Mucosa of rectum (tissue), 2 donors: Measurements from ENCODE around the gene CCR5AS.
"Not testable (repeated sequence)": the region's sequence is repeated elsewhere in the genome, so short reads cannot be mapped to it uniquely, and the experiment has no call there.

ENCODE experiments used
- H3K27ac ChIP-seq, 2 donors: one replicate each; pipeline ENCODE4 v1.7.0; 2013; ENCODE audit warnings: inconsistent platforms in 2 of 2, low read depth in 2 of 2, low read length in 2 of 2
- H3K27me3 ChIP-seq, 2 donors: one replicate each; pipeline ENCODE4 v1.7.0; 2013; ENCODE audit warnings: low read length in 2 of 2; ENCODE audit not compliant: control insufficient read depth in 2 of 2, insufficient read depth in 2 of 2
- H3K36me3 ChIP-seq, 2 donors: one replicate each; pipeline ENCODE4 v1.7.0; 2013; ENCODE audit warnings: low read length in 2 of 2; ENCODE audit not compliant: control insufficient read depth in 2 of 2, insufficient read depth in 2 of 2
- H3K4me1 ChIP-seq, 2 donors: one replicate each; pipeline ENCODE4 v1.7.0; 2013; ENCODE audit warnings: low read length in 2 of 2, mild to moderate bottlenecking in 1 of 2; ENCODE audit not compliant: control insufficient read depth in 2 of 2, insufficient read depth in 2 of 2
- H3K4me3 ChIP-seq, 2 donors: one replicate each; pipeline ENCODE4 v1.7.0; 2013; ENCODE audit warnings: low read length in 2 of 2
- H3K9ac ChIP-seq, 2 donors: one replicate each; pipeline ENCODE4 v1.7.0; 2013; ENCODE audit warnings: low read length in 2 of 2, low read depth in 1 of 2, mild to moderate bottlenecking in 1 of 2
- H3K9me3 ChIP-seq, 2 donors: one replicate each; pipeline ENCODE4 v1.7.0; 2013; ENCODE audit warnings: low read length in 2 of 2; ENCODE audit not compliant: control insufficient read depth in 2 of 2
- donor health status: healthy.
- donor health status: Normal muscosa, but diverticular disease.

CCR5AS gene

DNA sequence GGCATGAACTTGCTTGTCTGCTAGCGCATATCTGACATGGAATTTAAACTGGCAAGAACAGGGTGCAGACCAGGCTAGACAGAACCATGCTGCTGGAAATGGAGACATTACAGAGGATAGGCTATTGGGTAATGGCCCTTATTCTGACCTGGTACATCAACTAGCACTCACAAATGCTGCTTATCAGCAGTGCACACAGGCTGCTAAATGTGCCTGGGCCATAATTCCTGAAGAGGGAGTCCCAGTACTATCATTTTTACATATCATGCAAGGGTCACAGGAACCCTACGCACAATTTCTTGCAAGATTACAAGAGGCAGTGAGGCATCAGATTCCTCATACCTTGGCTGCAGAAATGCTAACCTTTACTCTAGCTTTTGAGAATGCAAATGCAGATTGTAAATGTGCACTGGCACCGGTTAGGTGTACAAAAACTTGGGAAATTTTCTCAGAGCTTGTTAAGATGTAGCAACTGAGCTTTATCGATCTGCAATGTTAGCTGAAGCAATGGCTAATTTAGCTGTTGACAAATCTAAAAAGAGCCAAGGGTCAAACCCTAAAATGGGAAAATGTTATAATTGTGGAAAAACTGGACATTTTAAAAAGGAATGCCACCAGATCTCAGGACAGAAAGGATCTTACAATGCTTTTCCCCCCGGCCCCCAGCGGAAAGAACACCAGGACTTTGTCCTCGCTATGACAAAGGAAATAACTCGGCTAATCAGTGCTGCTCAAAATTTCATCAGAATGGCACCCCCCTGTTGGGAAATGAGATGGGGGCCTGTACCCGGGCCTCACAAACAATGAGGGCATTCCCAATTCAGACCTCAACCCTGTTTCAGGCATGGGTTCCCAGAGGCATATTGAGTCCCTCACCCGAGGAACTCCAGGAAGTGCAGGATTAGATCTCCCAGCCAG, 21.3 kb upstream of the CCR5AS start:
- H3K27me3 ChIP-seq = no peaks in the 10 kb centered on the region
- peak overlapping the region; percentile 73 to 89 for H3K27ac ChIP-seq
- no peak overlapping the region for H3K4me3 ChIP-seq
- H3K36me3 ChIP-seq = no peaks in the 10 kb centered on the region
- peaks cover 9 to 16% of the 10 kb centered on the region in 2 donors for H3K4me1 ChIP-seq
- H3K9ac ChIP-seq = no peak overlapping the region
- H3K9me3 ChIP-seq = no peaks in the 10 kb centered on the region

DNA sequence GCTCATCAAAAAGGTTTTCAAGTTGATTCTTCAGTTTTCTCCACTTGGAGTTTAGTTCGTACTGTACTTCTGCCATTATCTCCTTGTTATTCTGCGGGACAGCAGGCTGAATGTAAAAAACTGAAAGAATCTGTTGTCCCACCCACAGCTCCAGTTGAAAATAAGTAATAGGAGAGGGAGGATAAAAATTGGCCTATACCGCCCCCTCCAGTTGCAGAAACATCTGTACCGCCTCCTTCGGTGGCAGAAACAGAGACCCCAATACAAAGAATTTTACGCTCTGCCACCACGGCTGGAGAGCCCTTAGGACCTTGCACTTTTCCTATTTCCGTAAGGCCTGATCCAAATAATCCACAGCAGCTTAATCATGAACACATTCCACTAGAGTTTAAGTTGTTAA, 20.5 kb upstream of the CCR5AS start:
- not testable (repeated sequence) for H3K27ac ChIP-seq, H3K36me3 ChIP-seq, H3K4me3 ChIP-seq, H3K9me3 ChIP-seq, H3K9ac ChIP-seq, H3K27me3 ChIP-seq
- peaks cover 9 to 16% of the 10 kb centered on the region in 2 donors for H3K4me1 ChIP-seq

DNA sequence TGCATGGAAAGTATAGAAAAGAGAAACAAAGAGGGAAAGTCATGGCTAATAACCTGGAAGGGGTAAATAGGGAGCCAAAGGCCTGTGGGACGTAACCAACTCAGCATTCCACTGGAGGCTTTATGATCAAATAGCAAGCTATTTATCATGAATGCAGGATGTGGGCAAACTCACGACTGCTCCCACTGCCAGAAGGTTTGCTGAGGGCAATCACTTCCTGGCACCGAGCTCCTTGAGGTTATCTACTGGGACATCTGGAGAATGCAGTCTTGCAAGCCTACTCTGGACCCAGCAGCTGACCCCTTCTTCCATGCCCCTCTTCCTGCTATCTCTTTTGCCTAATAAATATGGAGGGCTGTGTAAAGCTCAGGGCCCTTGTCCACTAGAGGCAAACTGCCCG, 19.6 kb upstream of the CCR5AS start:
- H3K9ac ChIP-seq, H3K27me3 ChIP-seq, H3K9me3 ChIP-seq, H3K36me3 ChIP-seq, H3K4me3 ChIP-seq, H3K27ac ChIP-seq: not testable (repeated sequence)
- peaks cover 9 to 16% of the 10 kb centered on the region in 2 donors for H3K4me1 ChIP-seq

DNA sequence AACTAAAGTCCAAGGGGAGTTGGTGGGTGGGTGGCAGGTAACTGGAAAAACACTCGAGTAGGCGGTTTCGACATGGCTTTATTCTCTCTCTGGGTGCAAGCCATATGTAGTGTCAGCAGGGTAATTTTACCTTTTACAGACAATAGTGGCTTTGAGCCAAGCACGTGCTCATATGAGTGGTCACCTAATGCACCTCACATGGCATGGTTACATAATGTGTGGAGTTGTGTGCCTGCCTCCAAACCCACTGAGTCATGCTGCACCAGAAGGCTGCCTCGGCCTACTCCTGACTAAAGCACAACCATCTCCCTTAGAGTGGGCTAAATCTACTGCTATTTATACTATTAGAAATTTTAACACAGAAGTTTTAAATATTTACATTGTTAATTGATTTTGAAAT, 16.7 kb upstream of the CCR5AS start:
- Histone ChIP-seq H3K27ac (no peak overlapping the region), H3K4me1 (peaks cover 3 to 6% of the 10 kb centered on the region in 2 donors), H3K36me3 (no peaks in the 10 kb centered on the region), H3K9ac (no peak overlapping the region), H3K9me3 (no peaks in the 10 kb centered on the region), H3K4me3 (no peak overlapping the region), H3K27me3 (no peaks in the 10 kb centered on the region)

DNA sequence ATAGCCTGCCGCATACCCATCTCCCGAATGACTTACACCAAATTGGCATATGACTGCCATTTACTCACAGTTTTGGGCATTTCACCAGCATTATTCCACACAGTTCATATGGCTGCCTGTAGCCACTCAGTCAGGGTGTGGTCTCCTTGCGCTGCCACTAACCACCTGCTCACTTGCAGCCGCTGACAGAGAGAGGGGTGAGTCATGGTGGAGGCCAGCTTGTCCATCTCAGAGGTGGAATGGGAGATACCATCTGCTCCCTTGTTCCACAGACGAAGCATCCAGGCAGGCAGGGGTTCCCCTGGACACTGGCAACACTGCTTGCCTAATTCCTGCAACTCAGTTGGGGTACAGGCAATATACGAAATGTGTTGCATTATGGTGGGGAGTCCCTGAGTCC, 15.8 kb upstream of the CCR5AS start:
- Histone ChIP-seq H3K4me3 (no peak overlapping the region), H3K27me3 (no peaks in the 10 kb centered on the region), H3K4me1 (peaks cover 0 to 2% of the 10 kb centered on the region in 2 donors), H3K36me3 (no peaks in the 10 kb centered on the region), H3K9ac (no peak overlapping the region), H3K27ac (peak overlapping the region; percentile 48 to 62), H3K9me3 (no peaks in the 10 kb centered on the region)

DNA sequence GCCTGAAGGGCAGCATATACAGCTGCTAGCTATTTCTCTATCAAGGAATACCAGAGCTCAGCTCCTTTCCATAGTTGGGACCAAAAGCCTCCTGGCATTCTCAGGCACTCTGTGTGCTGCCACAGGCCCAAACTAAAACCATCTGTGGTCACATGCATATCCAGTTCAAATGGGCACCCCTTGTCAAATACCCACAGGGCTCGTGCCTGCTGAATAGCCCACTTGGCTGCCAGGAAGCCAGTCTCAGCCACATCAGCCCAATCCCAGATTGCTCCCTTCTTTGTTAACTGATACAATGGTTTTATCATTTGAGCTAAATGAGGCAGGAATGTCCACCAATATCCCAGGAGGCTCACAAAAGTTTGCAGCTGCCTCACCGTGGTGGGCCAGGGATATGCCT, 14.1 kb upstream of the CCR5AS start:
- Histone ChIP-seq H3K27me3 (no peaks in the 10 kb centered on the region), H3K4me1 (peaks cover 7 to 9% of the 10 kb centered on the region in 2 donors), H3K4me3 (no peak overlapping the region), H3K27ac (no peak overlapping the region), H3K9me3 (no peaks in the 10 kb centered on the region), H3K9ac (no peak overlapping the region), H3K36me3 (no peaks in the 10 kb centered on the region)

DNA sequence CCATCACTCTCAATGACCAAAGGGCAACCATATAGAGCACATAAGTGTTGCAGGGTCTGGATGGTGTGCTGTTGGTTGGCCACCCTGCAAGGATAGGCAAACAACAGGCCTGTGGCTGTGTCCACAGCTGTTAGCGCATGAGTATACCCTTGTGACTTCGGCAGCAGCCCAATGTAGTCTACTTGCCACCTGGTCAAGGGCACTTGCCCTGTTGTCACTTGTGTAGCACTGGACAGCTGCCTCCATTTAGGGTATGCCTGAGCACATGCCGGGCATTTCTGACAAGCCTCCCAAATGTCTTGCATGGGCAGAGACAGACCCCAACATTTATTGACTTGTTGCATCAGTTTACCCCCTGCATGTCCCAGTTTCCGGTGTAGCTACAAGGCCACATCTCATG, 12.9 kb upstream of the CCR5AS start:
- no peak overlapping the region for H3K27ac ChIP-seq
- H3K36me3 ChIP-seq = no peaks in the 10 kb centered on the region
- H3K4me3 ChIP-seq = no peak overlapping the region
- H3K9ac ChIP-seq = no peak overlapping the region
- peaks cover 7 to 12% of the 10 kb centered on the region in 2 donors for H3K4me1 ChIP-seq
- H3K9me3 ChIP-seq = no peaks in the 10 kb centered on the region
- H3K27me3 ChIP-seq = no peaks in the 10 kb centered on the region

DNA sequence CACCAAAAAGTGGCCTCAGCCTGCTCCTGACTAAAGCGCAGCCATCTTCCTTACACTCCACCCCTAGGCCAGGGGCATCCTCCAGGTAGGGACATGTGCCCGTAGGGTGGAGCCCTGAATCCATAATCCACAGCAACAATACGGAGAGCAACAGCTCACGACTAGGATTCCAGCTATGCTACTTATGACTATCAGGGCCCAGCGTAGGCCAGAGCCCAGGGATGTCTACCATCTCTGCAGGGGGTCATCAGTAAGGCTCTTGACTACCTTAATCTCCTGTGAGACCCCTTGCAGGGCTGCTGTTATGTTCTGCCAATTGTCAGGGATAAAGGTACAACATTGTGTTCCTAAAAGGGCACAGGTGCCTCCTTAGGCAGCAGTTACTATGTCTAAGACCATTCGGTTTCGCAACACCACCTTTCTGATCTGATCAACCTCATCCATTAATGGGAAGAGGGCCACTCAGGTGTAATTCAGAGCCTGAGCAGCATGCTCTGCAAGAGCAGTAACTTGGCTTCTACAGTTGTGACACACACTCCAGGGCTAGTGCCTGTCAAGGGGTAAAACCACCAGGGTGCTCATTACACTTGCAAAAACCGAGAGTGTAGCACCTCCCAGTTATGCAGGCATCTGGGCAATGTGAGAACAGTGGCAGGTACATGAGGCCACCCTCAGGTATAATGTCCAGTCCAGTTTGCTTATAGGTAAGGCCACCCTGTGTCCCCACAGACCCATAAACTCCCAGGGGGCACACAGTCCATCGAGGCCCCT, 11.2 kb upstream of the CCR5AS start:
- Histone ChIP-seq H3K9me3 (no peaks in the 10 kb centered on the region), H3K36me3 (no peaks in the 10 kb centered on the region), H3K4me1 (peaks cover 7 to 12% of the 10 kb centered on the region in 2 donors), H3K27me3 (no peaks in the 10 kb centered on the region), H3K9ac (no peak overlapping the region), H3K4me3 (no peak overlapping the region), H3K27ac (no peak overlapping the region)

DNA sequence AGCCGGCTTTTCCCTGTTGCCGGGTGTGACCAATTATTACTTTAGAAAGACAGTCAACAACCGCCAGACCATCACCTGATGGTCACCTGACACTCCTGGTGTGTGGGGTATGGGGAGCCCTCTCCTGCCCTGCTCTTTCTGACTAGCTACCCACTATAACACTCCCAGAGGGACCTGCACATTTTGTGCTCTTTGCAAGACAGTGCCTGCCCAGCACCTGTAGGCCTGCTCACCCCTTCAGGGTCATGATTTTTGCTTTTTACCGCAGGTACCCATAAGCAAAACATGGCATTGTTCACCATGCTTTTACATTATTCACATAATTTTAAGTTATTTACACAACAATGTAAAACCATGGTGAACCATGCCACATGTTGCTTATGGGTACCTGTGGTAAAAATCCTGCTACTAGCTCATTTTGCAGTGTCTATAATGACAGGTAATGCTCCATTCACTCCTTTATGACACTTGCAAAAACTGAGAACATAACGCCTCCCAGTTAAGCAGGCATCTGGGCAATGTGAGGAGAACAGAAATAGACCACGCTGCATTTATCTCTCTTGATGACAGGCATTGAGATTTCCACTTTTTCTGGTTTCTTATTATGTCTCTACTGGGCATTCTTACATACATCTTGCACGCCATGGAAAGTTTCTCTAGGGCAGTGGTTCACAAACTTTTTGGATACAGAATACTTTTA, 10.1 kb upstream of the CCR5AS start:
- Histone ChIP-seq H3K36me3 (no peaks in the 10 kb centered on the region), H3K27ac (peak overlapping the region in 1 of 2 donors; percentile 38), H3K4me1 (peaks cover 7 to 12% of the 10 kb centered on the region in 2 donors), H3K9me3 (no peaks in the 10 kb centered on the region), H3K27me3 (no peaks in the 10 kb centered on the region), H3K4me3 (no peak overlapping the region), H3K9ac (no peak overlapping the region)
